ENCODE measurements around the gene EFCAB6. TPM values are rescaled to one million over a fixed set of nuclear protein-coding genes. Genes with fewer than 3 reads are reported as not detected.

EFCAB6 gene
- total and polyA plus RNA-seq, 11 donors, result 0.53 to 2.3 (median 1.5) TPM

DNA sequence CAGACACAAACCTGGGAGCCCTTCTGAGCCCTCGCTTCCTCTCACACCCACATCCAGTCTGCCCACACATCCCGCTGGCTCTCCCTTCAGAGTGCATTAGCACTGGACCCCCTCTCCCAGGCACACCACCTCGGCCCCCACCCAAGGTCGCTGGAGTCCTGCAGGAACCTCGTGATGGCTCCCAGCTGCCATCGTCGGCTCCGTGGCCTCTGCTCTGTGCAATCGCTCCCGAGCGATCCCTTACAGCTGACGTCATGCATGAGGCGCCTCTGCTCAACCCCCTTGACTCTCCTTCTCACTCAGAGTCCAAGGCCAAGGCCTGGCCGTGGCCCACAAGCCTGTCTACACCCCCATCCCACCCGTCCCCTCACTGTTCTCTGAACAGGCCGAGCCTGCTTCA lies 183.9 kb downstream of the EFCAB6 start:
- TF ChIP-seq POLR2A (IDR thresholded peaks at IDR 0.05), result no peak
- TF ChIP-seq, protein P1, sequence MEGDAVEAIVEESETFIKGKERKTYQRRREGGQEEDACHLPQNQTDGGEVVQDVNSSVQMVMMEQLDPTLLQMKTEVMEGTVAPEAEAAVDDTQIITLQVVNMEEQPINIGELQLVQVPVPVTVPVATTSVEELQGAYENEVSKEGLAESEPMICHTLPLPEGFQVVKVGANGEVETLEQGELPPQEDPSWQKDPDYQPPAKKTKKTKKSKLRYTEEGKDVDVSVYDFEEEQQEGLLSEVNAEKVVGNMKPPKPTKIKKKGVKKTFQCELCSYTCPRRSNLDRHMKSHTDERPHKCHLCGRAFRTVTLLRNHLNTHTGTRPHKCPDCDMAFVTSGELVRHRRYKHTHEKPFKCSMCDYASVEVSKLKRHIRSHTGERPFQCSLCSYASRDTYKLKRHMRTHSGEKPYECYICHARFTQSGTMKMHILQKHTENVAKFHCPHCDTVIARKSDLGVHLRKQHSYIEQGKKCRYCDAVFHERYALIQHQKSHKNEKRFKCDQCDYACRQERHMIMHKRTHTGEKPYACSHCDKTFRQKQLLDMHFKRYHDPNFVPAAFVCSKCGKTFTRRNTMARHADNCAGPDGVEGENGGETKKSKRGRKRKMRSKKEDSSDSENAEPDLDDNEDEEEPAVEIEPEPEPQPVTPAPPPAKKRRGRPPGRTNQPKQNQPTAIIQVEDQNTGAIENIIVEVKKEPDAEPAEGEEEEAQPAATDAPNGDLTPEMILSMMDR (IDR thresholded peaks at IDR 0.05), result no peak
- intact Hi-C loops (cut with DNase I), result no loop called here
- peak in 2 of 4 donors; percentile 30 to 61 for ATAC-seq
- 58 to 81% (median 68%) methylated on average over 15 to 16 of the region's 16 CpGs for WGBS, 4 donors
- Histone ChIP-seq H3K36me3 (no peaks in the 10 kb centered on the region), H3K4me1 (peaks cover 0 to 4% (median 0%) of the 10 kb centered on the region in 12 donors), H3K27ac (no peak overlapping the region), H3K27me3 (no peaks in the 10 kb centered on the region), H3K9me3 (no peaks in the 10 kb centered on the region), H3K4me3 (no peak overlapping the region)
- peak in 1 of 5 donors; percentile 54 for DNase-seq

DNA sequence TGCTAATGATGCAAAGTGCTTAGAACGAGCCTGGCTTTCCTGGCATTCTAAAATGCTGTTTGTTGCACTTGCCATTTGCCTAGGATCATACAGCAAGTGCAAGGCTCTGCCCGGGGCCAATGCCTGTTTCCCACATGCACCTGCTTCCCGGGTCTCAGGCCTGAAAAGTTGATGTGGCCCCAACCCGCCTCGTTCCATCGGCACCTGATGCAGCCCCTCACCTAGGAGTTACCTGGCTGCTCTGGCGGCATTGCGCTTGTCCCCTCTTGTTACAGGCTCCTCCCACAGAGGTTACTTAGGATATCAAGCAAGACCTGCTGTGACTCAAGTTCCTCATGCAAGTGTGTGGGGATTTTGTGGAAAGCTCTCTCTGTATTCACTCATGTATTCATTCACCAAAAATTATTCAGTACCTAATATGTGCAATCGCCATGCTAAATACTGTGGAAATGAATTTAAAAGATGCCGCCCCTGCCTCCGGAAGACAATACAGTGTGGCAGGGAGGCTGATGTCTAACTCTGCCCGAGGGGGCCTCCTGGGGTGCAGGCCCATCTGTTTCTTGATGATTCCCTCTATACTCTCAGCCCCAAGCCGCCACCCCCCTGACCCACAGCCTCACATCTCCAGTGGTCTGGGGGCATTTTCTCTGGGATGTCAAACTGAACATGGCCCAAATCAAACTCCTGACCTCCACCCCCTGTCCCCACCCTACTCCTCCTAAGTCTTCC lies 184.5 kb downstream of the EFCAB6 start:
- WGBS, 4 donors, result 83 to 87% (median 86%) methylated on average over 13 of the region's 13 CpGs
- Histone ChIP-seq H3K9me3 (no peaks in the 10 kb centered on the region), H3K4me3 (no peak overlapping the region), H3K4me1 (peaks cover 0 to 4% (median 0%) of the 10 kb centered on the region in 12 donors), H3K27ac (no peak overlapping the region), H3K27me3 (no peaks in the 10 kb centered on the region), H3K36me3 (no peaks in the 10 kb centered on the region)
- intact Hi-C loops (cut with DNase I), result no loop called here
- ATAC-seq (no peak), DNase-seq (no peak)
- TF ChIP-seq POLR2A (IDR thresholded peaks at IDR 0.05), result no peak
- TF ChIP-seq, protein P1 (IDR thresholded peaks at IDR 0.05), result no peak

DNA sequence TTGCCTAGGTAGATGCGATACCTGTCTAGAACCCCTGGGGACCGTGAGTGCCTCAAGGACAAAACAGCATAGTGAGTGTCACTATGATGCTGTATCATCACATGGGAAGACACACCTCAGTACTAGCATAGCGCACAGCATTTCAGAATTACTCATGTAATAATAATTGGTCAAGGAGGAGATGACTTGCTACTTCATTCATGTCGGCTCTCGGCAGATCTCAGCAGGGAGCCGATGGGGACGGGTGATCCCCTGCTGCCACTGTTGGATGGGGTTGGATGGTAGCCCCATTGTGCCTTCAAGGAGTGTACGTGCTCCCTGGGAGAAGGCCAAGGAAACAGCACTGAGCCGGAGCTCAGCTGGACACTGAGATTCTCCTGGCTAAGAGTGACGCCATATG lies 186.9 kb downstream of the EFCAB6 start:
- Histone ChIP-seq H3K4me1 (peaks cover 0 to 4% (median 0%) of the 10 kb centered on the region in 12 donors), H3K9me3 (peaks cover 0 to 9% (median 0%) of the 10 kb centered on the region in 12 donors), H3K27ac (no peak overlapping the region), H3K4me3 (no peak overlapping the region), H3K36me3 (no peaks in the 10 kb centered on the region), H3K27me3 (no peaks in the 10 kb centered on the region)
- DNase-seq (no peak), ATAC-seq (no peak)
- intact Hi-C loops (cut with DNase I), result no loop called here
- WGBS, 4 donors, result 81 to 91% (median 87%) methylated on average over 8 to 10 of the region's 10 CpGs
- no peak for TF ChIP-seq POLR2A (IDR thresholded peaks at IDR 0.05)
- TF ChIP-seq, protein P1 (IDR thresholded peaks at IDR 0.05), result no peak

DNA sequence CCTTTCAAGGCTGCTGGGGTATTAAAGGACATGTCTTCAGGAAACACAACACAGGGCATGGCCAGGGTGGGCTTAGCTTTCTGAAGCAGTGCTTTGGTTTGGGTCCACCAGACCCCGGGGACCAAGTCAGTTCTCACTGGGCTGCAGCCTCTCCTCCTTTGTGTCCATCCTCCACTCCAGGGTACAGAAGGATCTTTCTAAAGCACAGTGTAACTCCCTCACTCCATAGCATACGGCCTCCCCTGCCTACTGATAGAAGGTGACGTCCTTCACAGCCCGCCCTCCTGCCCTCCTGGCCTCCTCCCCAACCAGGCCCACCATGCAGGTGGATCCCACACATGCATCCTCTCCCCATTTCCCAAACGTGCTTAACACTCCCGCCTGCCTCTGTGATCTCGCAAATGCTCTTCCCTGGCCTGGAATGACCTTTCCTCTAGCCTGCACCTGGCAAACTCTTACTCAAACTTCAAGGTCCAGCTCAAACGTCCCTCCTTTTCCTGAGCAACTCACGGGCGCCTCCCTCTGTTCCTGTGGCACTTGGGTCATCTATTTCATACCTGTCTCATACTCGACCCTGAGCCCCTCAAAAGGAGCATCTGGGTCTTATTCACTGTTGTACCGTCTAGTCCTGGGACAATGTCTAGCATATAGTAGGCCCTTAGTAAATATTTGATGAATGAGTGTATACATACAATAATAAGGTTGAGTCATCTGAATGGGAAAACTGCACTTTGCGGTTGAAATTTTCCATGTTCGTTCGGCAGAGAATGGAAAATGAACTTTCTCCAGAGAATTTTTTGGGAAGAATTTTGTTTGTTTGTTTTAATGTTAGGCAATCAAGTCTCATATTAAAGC lies 187.7 kb downstream of the EFCAB6 start:
- no peak for DNase-seq
- WGBS, 4 donors, result 82 to 90% (median 85%) methylated on average over 15 of the region's 15 CpGs
- Histone ChIP-seq H3K27me3 (no peaks in the 10 kb centered on the region), H3K4me1 (peaks cover 0 to 4% (median 0%) of the 10 kb centered on the region in 12 donors), H3K4me3 (no peak overlapping the region), H3K27ac (no peak overlapping the region), H3K9me3 (peaks cover 0 to 17% (median 0%) of the 10 kb centered on the region in 12 donors), H3K36me3 (no peaks in the 10 kb centered on the region)
- TF ChIP-seq, protein P1 (IDR thresholded peaks at IDR 0.05), result no peak
- no peak for TF ChIP-seq POLR2A (IDR thresholded peaks at IDR 0.05)
- intact Hi-C loops (cut with DNase I), result no loop called here
- ATAC-seq, result no peak

All from heart left ventricle (tissue), 16 donors.